UCSD-AML1 (cell line): ENCODE results near the gene UBAC1.
"Not testable (repeated sequence)": the region's sequence is repeated elsewhere in the genome, so short reads cannot be mapped to it uniquely, and the experiment has no call there.

Source experiments
- DNase-seq: peaks from one replicate; lab custom pipeline; 2025; ENCODE audit not compliant: unreplicated experiment; lab: John Stamatoyannopoulos, UW

UBAC1 gene

DNA sequence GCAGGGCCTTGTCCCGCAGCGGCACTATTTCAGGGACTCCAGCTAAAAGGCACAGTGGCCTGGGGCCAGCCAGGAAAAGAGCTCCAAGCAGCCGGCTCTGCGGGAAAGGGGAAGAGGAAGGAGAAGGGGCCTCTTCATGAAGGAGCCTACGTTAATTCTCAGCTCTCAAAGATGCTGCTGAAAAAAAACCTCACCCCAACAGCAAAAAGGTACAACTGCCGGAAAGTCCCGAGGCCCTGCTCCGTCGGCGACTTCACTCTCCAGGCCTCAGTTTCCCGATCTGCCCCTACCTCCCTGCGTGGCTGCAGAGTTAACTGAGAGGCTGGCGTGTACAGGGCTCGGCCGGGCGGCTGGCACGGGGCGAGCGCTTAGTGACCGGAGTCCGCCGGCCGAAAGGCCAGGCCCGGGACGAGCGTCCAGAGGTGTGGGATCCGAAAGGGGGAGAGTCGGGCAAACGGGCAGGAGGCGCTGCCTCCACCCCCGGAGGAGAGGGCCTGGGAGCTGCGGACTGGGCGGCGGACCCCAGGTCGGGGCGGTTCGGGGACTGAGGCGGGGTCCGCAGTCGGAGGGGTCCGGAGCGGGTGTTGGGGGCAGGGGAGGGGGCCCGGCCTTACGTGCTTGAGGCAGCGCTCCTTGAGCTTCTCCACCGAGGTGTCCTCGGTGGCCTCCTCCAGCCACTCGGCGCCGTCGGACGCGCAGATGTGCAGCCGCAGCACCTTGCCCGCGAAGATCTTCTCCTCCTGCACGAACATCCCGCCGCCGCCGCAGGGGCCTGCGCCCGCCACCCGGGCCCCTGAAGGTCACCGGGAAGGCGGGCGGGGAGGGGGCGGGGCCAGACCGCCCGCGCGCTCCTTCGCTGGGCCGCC, 529 bp downstream of the UBAC1 start:
- peak; percentile 51 for DNase-seq

DNA sequence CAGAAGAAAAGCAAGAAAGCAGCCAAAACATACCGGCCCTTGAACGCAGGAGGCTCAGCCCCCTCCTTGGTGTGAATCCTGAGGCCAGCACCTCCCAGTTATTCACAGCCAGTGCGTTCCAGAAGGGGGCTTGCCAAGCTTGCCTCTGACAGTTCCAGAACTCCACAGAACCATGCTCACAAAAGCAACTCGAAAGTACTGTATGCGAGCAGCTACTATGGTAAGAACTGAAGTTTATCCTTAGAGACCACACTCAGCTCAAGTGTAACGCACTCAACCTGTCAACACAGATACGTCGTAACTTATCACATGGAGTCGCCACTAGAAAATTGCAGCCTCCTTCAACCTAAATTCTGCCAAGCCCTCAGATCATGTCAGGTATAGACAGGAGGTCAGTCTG, 1.4 kb downstream of the UBAC1 start:
- DNase-seq, result no peak

DNA sequence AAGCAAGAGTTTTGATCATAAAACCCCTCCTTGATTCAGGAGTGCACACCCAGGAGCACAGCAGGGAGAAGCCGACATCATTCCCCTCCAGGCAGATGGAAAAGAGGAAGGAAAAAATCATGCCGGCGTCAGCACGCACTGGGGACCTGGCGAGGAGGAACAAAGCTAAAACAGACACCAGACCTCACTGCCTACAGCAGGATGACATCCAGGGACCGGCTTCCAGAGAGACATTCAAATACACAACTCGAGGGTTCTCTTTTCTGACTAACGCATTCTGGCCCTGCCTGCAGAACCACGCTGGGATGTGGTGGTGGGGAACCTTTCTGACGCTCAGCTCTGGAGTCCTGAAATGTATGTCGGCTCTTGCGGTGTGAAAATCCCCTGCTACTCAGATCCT, 2.7 kb downstream of the UBAC1 start:
- DNase-seq, result no peak

DNA sequence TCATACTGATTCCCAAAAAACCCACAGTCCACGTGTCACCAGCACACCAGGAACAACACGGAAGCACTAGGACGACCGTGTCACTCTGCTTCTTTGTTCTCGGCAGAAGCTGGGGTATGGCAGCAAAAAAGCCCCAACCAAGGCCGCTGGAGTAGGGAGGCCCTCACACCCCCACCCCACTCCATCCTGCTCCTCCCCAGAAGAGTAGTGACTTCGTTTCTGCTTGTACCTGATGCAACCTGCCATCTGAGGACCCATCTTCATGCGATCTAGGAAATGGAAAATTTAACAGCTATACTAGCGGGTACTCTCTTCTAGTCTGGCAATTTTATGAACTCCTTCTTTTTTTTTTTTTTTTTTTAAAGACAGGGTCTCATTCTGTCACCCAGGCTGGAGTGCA, 3.7 kb downstream of the UBAC1 start:
- no peak for DNase-seq

DNA sequence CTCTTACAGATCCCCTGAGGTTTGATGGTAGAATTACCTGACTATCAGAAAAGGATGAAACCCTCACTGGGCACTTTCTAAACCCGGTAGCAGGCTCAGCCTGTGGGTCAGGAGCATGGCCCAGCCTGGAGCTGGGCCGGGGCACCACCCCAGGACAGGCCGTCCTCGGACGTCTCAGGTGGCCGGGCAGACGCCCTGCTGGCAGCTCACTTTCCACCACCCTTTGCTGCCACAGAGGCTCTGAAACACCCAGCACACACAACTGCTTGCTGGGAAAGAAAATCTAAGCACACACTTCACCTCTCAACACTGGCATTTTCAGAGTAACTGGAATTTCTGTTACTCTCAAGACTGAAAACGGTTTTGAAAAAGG, 4.4 kb downstream of the UBAC1 start:
- no peak for DNase-seq

DNA sequence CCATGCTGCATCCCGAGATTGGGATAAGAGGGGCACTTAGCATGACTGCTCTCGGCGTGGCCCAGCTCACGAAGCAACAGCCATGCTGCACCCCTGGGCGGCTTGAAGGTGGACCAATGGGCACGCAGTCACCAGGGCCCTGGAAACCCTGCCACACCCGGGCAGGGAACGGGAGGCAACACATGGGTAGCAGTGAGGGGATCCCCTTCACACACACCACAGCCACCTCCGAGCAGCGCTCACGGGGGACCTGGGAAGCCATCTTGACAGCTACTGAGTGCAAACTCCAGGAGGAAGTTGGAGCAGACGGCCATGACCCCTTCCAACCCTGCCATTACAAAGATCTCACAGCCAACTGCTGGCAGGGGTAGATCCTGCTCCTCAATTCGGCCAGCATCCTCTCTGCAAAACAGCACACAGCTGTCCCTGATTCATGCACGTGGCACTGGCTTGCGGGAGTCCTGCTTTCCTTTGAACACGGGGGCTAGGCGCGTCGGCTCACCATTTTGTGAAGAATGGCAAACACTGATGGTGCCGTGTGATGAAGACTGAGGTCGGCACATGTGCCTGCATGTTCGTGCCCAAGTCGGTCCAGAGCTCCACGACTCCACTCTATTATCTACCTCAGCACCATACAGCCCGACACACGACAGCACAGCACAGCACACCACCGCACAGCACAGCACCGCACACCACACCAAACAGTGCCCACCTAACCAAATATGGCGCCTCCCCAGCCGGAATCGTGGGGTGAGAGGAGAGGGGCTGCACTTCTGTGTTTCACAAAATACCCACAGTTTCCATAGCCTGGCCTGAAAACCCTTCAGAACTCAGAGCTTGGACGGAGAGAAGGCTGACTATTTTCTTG, 5.0 kb downstream of the UBAC1 start:
- DNase-seq, result no peak

DNA sequence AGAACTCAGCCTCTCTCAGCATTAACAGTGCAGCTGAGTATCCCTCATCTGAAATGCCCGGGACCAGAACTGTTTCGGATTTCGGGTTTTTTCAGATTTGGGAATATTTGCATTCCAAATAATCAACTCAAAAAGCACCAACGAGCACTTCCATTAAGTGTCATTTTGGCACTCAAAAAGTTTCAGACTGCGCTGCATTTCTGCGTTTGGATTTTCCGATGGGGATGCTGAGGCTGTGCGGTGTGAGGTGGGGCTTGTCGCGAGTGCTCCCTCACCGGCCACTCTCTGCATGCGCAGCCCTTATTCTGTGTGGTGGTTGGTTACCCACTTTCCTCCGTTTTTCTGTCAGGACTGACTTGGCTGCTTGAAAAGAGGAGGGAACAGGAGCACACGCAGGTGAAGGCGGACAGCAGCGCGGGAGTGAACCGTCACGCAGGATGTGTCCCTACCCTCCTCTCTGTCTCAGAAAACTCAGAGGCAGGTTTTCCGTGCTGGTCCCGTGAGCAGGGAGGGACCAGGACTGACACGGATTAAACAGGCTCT, 8.4 kb downstream of the UBAC1 start:
- no peak for DNase-seq

DNA sequence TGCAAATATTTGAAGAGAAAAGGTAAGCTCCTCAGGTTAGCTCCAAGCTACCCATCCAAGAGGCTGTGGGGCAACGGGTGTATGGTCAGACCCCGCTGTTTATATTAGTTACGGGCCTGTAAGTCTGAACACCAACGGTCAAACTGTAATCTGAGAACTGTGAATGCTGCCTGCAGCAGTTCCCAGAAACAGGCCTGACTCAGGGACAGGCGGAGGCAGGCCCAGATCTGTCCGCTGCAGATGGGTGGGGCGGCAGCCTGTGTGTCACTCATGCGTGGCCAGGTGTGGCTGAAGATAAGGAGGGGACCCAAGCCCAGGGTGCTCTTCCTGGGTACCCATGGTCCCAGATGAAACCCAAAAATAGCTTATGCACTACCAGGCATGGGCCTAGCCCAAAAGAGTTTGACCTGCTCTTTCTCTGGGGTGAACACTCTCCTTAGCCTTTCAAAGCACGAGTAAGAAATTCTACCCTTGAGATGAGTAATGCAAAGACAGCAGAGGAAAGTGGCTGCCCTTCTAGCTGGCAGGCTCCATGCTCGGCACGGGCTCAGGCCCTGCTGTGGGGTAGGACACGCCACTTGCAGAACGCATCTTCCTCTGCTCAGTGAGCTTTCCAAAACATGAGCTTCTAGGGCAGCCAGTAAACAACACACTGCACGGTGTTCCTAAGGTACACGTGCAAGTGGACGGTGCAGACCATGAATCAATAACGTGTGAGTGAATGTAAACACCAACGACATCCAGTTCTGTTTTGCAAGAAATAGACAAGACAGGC, 9.1 kb downstream of the UBAC1 start:
- DNase-seq, result no peak

DNA sequence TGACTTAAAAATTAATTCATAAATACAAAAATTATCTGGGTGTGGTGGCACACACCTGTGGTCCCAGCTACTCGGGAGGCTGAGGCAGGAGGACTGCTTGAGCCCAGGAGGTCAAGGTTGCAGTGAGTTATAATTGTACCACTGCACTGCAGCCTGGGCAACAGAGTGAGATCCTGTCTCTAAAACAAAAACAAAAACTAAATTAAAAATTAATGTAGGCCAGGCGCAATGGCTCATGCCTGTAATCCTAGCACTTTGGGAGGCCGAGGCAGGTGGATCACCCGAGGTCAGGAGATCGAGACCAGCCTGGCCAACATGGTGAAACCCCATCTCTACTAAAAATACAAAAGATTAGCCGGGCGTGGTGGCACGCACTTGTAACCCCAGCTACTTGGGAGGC, 9.9 kb downstream of the UBAC1 start:
- DNase-seq, result not testable (repeated sequence)

DNA sequence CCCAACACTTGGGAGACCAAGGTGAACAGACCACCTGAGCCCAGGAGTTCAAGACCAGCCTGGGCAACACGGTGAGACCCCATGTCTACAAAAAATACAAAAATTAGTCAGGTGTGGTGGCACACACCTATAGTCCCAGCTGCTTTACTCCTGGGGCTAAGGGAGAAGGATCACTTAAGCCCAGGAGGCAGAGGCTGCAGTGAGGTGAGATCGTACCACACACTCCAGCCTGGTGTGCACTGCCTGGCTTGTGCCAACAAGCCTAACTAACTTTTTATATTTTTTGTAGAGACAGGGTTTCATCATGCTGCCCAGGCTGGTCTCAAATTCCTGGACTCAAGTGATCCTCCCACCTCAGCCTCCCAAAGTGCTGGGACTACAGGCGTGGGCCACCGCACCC, 10.3 kb downstream of the UBAC1 start:
- DNase-seq, result not testable (repeated sequence)

DNA sequence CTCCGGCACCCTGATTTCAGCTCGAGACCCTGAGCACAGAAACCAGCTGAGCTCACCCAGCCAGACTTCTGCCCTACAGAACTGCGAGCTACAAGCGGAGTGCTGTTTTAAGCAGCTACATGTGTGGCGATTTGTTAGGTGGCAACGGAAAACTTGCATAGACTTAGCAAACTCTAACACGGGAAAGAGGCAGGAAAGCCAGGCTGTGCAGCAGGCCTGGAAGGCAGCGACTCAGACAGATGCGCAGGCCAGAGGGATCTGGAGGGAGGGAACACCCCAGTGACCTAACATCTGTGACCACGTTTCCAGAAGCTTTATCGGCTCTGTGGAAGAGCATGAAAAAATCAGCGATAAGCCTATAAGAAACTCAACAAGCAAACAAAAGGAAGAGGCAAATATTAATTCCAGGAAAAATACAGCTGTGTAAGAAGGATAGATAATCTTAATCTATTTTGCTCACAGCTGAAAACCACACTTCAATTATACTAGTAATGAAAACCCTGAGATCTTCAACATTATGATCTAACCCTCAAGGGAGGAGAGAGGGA, 11.0 kb downstream of the UBAC1 start:
- no peak for DNase-seq

DNA sequence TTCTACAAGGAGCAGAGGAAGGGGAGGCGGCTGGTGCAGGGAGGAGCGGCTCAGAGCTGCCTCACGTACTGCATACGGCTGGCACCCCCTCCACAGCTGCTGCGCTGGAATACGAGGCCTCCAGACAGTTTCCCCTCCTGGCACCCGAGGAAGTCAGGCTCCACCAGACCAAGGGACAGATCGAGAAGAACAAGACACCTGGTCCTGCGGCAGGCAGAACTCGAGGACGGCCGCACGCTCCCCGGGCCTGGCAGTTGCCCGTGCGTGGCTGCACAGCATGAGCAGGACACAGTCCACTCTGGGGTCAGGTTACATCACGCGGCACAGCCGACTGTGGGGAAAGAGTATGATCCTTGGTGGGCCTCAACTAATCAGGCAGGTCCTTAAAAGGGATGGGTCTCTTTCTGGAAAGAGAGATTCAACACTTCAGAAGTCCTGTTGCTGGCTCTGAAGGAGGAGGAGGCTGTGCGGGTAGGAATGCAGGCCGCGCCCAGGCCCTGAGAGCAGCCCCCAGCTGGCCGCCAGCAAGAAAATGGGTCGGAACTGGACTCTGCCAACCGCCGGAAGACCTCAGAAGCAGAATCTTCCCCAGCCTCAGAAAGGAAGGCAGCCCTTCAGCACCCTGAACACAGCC, 11.6 kb downstream of the UBAC1 start:
- DNase-seq, result no peak

DNA sequence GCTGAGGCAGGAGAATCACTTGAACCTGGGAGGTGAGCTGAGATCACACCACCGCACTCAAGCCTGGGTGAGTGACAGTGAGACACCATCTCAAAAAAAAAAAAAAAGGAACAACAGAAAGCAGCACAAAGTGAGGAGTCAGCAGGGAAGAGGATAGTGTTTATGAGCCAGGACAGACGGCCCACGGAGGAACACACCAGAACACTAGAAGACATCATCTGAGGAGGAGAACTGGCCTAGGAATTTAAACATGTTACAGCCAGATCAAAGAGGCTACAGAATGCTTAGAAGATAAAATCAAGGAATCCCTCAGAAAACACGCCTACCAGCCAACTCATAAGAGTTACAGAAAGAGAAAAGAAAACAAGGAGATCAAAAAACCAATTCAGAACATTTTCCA, 12.2 kb downstream of the UBAC1 start:
- no peak for DNase-seq

DNA sequence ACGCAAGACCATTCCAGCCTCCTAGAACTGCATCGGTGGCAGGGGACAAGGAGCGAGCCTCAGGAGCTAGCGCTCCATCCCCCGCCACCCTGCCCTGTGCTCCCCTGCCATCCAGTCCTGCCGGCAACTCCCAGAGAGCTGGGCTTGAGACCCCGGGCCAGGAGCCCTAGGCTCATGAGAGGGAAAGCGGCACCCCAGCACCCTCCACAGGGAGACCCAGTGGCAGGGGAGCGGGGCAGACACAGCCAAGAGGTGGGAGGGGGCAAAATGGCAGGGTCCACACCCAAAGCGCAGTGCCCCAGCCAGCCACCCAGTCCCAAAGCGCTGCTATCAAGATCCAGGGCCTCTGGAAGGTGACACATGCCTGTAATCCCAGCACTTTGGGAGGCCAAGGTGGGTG, 12.7 kb downstream of the UBAC1 start:
- no peak for DNase-seq

DNA sequence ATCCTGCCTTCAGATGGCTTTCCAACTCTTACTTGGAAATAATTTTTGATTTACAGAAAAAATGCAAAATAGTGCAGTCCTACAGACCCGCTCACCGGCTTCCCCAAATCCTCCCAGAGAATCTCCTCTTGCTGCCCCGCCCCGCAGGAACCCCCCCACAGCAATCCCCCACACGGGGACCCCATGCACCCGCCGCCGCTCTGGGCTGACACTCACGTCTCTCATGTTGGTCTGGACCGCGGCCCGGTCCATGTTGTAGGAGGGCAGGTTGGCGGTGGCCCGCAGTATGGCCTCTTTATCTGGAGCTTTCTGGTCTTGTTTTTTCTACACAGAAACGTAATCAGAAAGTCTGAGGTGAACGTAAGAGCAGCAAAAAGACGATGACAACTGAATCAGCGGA, 13.6 kb downstream of the UBAC1 start:
- DNase-seq, result no peak

DNA sequence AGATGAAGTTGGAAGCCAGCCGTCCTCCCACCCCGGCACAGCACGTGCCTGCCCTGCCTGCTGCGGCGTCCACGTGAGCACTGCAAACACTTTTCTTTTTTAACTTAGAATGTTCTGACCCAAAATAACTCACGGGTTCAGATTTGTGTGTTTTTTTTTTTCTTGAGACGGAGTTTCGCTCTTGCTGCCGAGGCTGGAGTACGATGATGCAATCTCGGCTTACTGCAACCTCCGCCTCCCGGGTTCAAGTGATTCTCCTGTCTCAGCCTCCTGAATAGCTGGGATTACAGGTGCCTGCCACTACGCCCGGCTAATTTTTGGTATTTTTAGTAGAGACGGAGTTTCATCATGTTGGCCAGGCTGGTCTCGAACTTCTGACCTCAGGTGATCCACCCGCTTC, 14.1 kb downstream of the UBAC1 start:
- DNase-seq, result not testable (repeated sequence)

DNA sequence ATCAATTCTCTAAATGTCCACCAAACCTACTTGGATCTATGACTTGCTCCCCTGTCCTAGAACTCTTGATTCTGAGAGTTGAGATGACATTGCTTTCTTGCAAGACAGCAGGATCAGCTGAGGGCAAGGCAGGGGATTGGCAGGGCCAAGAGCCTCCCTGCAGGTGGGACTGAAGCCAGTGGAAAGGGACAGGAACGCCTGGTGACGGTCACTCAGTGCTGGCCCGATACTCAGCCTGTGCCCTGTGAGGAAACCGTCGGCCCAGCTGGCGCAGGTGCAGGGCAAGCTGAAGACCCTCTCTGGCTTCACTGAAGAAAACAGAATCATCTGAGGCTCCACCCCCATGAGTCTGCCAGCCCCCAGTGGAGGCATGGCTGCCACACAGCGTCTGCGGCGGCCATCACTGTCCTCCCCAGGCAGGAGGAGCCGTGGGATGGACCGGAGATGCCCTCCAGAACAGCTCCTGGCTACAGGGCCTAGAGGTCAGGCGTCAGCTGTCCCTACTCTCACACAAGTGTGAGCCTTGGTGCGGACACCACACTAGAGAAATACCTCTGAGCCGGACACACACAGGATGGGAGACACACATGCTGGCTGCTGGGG, 14.7 kb downstream of the UBAC1 start:
- no peak for DNase-seq

DNA sequence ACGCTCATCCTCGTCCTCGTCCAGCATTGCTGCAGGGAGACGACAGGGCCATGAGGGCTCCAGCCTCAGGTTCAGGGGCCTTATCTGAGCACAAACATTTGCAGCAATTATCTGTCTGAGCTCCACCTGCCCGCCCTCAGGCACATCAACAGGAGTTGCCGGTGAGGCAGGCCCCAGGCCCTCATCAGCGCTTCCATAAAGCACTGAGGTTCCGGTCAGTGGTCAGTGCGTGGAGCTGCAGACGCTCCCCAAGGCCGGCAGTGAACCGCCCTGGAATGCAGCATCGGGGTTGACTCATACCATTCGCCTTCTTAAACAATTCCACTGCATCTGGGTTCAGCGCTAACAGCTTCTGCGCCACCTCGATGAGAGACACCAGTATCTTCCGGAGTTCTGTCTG, 15.2 kb downstream of the UBAC1 start:
- no peak for DNase-seq

DNA sequence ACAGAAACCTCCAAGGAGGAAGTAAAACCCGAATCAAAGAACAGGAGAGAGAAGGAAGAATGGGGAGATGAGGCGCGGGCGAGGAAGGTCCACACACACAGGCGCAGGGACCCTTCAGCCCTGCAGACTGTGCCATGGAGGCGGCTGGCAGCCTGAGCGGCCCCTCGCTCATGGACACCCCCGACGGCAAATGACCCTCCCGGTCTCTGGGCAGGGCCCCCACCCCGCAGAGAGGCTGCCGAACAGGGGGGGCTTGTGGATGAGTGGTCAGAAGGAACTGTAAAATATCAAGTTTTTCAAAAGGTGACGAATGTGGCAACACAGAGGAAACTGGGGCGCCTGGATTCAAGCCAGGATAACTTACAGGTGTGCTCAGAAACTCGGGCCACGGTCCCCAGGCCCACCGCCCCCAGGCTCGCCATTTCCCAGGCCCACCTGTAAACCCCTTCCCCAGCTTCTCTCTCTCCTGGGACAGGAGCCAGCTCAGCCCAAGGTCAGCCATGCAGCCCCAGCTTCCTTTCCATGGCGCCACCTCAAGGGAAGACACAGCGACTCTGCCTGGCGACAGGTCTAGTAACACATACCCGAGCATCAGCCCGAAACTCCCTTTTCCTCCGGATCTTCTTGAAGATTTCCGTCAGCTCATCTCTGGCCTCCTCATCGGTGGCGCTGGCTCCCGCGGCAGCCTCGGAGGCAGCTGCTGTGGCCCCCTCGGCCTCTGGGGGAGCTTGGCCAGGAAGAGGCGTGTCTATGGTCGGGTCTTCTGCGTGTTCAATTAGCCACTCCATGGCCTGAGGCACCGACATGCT, 16.5 kb downstream of the UBAC1 start:
- no peak for DNase-seq
